ENCODE results near the gene KCNK1.

KCNK1 gene

DNA sequence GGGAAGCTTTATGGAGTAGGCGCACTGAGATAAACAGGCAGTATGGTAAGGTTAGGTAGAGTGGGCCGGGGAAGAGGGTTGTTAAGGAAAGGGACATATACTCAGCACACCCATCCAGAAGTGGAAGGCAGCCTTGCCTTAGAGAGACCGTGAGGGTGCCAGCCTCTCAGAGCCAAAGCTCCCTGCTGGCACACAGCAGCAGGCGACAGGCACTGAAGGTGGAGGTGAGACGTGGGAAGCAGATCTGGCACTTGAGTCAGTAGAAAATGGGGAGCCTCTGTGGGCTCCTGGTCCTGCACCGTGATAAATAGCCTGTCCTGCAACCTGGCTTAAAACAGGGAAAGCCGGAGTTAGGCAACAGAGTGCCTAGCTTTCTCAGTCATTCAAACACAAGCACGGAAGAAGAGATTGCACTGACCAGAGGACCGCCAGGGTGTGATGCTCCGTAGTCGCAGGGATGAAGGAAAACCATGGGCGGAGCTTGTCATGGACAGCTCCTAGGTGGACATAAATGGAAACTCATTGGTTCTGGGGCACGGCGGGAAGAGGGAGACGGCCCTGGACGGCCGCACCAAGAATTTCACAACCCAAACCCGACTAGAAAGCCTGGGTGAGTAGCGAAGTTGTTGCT is 15.5 kb downstream of the KCNK1 start:
- Mint-ChIP-seq H3K9me3 (no peaks in the 10 kb centered on the region), H3K4me3 (no peak overlapping the region), H3K4me1 (no peaks in the 10 kb centered on the region), H3K27me3 (peaks cover 19% of the 10 kb centered on the region), H3K36me3 (ENCODE audit: insufficient read depth) (no peaks in the 10 kb centered on the region), H3K27ac (ENCODE audit: low read depth) (no peak overlapping the region)
- no peak for DNase-seq (ENCODE audit: low spot score in 2 of 2)
- ATAC-seq (replicated peaks; ENCODE audit: extremely low read depth, poor library complexity, severe bottlenecking) = no peak

DNA sequence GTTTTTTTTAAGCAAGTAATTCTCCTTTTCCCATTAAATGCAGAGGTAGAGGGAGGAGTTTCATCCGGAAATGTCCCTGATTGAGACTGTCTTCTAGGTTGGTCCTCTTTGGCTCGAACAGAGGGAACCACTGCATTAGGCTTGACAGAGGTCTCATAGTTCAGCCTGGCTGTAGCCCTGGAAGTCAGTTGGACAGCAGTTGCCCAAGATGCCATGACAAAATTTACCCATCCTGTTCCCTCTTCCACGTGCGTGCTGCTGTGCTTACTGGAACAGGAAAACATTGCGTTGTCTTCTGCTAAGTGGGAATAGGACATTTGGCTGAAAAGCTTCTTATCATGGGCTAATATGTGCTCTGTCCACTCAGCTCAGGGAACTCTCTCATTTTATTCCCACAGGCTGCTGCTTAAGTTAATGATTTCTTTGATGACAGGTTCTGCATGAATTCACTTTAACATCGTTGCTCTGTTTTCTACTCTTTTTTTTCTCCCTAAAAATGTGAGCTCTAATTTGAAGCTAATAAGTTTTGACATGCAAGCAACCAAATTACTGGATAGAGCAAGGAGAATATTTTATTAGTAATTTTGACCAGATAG is 18.0 kb downstream of the KCNK1 start:
- H3K27ac Mint-ChIP-seq (ENCODE audit: low read depth) = no peak overlapping the region
- peaks cover 34% of the 10 kb centered on the region for H3K27me3 Mint-ChIP-seq
- no peak for DNase-seq (ENCODE audit: low spot score in 2 of 2)
- H3K9me3 Mint-ChIP-seq = peaks cover 8% of the 10 kb centered on the region
- H3K4me1 Mint-ChIP-seq = no peaks in the 10 kb centered on the region
- no peak overlapping the region for H3K4me3 Mint-ChIP-seq
- H3K36me3 Mint-ChIP-seq (ENCODE audit: insufficient read depth) = no peaks in the 10 kb centered on the region
- ATAC-seq (replicated peaks; ENCODE audit: extremely low read depth, poor library complexity, severe bottlenecking) = no peak

GRCh38 chr1:233632436-233632835 is 18.5 kb downstream of the KCNK1 start:
- ATAC-seq (replicated peaks; ENCODE audit: extremely low read depth, poor library complexity, severe bottlenecking) (no peak), DNase-seq (ENCODE audit: low spot score in 2 of 2) (no peak)
- no peaks in the 10 kb centered on the region for H3K36me3 Mint-ChIP-seq (ENCODE audit: insufficient read depth)
- no peak overlapping the region for H3K4me3 Mint-ChIP-seq
- H3K9me3 Mint-ChIP-seq = peaks cover 8% of the 10 kb centered on the region
- H3K27me3 Mint-ChIP-seq = peaks cover 36% of the 10 kb centered on the region
- no peak overlapping the region for H3K27ac Mint-ChIP-seq (ENCODE audit: low read depth)
- no peaks in the 10 kb centered on the region for H3K4me1 Mint-ChIP-seq

DNA sequence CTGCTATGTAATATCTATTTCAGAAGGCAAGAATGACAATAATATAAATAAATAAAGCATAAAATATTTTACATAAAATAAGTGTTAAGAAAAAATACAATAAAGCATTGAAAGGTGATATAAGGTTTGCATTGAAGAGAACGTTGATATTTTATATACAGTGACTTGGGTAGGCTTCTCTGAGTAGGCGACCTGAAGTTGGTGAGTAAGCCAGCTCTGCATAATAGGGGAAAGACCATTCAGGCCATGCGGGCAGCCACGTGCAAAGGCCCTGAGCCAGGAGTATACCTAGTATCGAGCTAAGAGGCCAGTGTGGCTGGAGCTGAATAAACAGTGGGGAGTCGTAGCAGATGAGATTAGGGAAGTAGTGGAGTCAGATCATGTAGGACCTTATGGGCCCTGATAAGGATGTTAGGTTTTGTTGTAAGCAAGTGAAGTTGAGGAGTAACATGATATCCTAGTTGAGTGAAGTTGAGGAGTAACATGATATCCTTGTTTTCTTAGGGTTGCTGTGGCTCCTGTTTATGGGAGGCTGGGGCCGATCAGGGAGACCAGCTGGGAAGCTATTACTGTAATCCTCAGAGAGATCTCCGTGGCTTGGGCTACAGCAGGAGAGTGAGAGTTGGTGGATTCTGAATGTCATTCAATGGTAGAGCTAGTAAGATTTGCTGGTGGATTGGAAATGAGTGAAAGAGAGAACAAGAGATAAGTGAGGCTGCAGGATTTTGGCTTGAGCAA is 22.0 kb downstream of the KCNK1 start:
- Mint-ChIP-seq H3K36me3 (ENCODE audit: insufficient read depth) (no peaks in the 10 kb centered on the region), H3K4me1 (no peaks in the 10 kb centered on the region), H3K27me3 (peaks cover 24% of the 10 kb centered on the region), H3K4me3 (no peak overlapping the region), H3K9me3 (peaks cover 8% of the 10 kb centered on the region), H3K27ac (ENCODE audit: low read depth) (no peak overlapping the region)
- DNase-seq (ENCODE audit: low spot score in 2 of 2) = no peak
- no peak for ATAC-seq (replicated peaks; ENCODE audit: extremely low read depth, poor library complexity, severe bottlenecking)

- ATAC-seq (replicated peaks; ENCODE audit: extremely low read depth, poor library complexity, severe bottlenecking) = no peak
- Mint-ChIP-seq H3K27ac (ENCODE audit: low read depth) (no peak overlapping the region), H3K4me3 (no peak overlapping the region), H3K4me1 (no peaks in the 10 kb centered on the region), H3K36me3 (ENCODE audit: insufficient read depth) (no peaks in the 10 kb centered on the region), H3K9me3 (peaks cover 8% of the 10 kb centered on the region), H3K27me3 (peaks cover 24% of the 10 kb centered on the region)
- no peak for DNase-seq (ENCODE audit: low spot score in 2 of 2)
Observed at GRCh38 chr1:233636503-233636877, 22.6 kb downstream of the KCNK1 start.

- no peaks in the 10 kb centered on the region for H3K36me3 Mint-ChIP-seq (ENCODE audit: insufficient read depth)
- peaks cover 17% of the 10 kb centered on the region for H3K27me3 Mint-ChIP-seq
- no peak overlapping the region for H3K27ac Mint-ChIP-seq (ENCODE audit: low read depth)
- no peak overlapping the region for H3K4me3 Mint-ChIP-seq
- H3K9me3 Mint-ChIP-seq = peaks cover 8% of the 10 kb centered on the region
- ATAC-seq (replicated peaks; ENCODE audit: extremely low read depth, poor library complexity, severe bottlenecking) = no peak
- no peak for DNase-seq (ENCODE audit: low spot score in 2 of 2)
- H3K4me1 Mint-ChIP-seq = no peaks in the 10 kb centered on the region
Observed at GRCh38 chr1:233638513-233638912, 24.6 kb downstream of the KCNK1 start.

DNA sequence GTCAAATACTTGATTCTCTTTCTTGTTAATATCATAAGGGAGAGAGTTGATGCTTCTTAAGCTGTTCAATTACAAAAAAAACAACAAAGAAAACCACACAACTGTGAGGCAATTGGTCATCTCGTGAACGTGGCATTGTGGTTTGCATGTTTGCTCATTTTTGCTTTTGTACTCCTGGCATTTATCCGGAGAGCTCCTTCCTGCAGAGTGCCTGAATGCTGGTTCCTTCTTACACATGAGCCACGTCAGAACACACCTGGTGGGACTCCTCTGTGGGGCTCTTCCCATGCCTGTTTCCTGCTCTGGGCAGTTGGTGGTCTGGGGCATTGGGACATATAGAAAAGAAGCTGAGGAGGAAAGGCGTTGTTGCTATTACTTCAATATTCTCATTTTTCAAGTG is 25.7 kb downstream of the KCNK1 start:
- ATAC-seq (replicated peaks; ENCODE audit: extremely low read depth, poor library complexity, severe bottlenecking) (no peak), DNase-seq (ENCODE audit: low spot score in 2 of 2) (no peak)
- Mint-ChIP-seq H3K4me1 (no peaks in the 10 kb centered on the region), H3K4me3 (no peak overlapping the region), H3K36me3 (ENCODE audit: insufficient read depth) (no peaks in the 10 kb centered on the region), H3K27ac (ENCODE audit: low read depth) (no peak overlapping the region), H3K9me3 (peaks cover 8% of the 10 kb centered on the region), H3K27me3 (peaks cover 24% of the 10 kb centered on the region)

DNA sequence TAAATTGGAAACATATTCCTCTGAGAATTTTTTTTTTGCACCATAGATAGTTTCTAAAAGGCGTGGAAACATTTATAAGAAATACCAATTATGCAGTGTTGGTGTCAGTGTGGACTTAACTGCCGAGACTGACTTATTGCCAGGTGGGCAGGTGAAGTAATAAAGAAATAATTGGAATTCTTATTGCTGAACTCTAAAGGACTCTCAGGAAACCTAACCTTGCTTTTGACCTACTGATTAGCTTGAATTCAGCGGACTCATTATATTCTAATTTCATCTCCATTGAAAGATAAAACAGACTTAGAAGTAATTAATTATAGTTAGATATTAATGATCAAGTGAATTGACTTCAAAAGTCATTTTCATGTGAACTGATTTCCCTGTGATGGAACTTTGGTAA is 26.3 kb downstream of the KCNK1 start:
- H3K4me1 Mint-ChIP-seq = no peaks in the 10 kb centered on the region
- ATAC-seq (replicated peaks; ENCODE audit: extremely low read depth, poor library complexity, severe bottlenecking) (no peak), DNase-seq (ENCODE audit: low spot score in 2 of 2) (no peak)
- no peaks in the 10 kb centered on the region for H3K36me3 Mint-ChIP-seq (ENCODE audit: insufficient read depth)
- no peak overlapping the region for H3K4me3 Mint-ChIP-seq
- peaks cover 8% of the 10 kb centered on the region for H3K9me3 Mint-ChIP-seq
- no peak overlapping the region for H3K27ac Mint-ChIP-seq (ENCODE audit: low read depth)
- peaks cover 27% of the 10 kb centered on the region for H3K27me3 Mint-ChIP-seq

GRCh38 chr1:233641029-233641428 is 27.1 kb downstream of the KCNK1 start:
- Mint-ChIP-seq H3K9me3 (peaks cover 7% of the 10 kb centered on the region), H3K4me1 (no peaks in the 10 kb centered on the region), H3K27me3 (peaks cover 21% of the 10 kb centered on the region), H3K27ac (ENCODE audit: low read depth) (no peak overlapping the region), H3K4me3 (no peak overlapping the region), H3K36me3 (ENCODE audit: insufficient read depth) (no peaks in the 10 kb centered on the region)
- DNase-seq (ENCODE audit: low spot score in 2 of 2) (no peak), ATAC-seq (replicated peaks; ENCODE audit: extremely low read depth, poor library complexity, severe bottlenecking) (no peak)

DNA sequence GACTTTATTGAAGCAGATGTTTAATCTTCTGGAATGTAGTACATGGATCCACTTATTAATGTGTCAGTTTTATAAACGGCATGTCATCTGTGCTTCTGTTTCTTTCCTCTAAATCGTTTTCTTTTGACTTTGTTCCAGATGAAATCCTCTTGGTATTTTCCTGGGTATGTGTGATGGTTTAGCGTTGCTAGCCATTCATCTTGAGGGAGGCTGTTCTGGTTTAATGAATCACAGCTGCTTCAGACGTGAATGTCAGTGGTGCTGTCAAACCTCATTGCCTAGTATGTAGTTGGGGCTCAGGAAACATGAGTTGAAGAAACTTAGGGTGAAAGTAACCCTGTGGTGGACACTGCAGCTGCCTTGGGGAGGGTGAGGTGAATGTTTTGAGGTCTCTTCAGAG is 33.2 kb downstream of the KCNK1 start:
- H3K36me3 Mint-ChIP-seq (ENCODE audit: insufficient read depth) = no peaks in the 10 kb centered on the region

DNA sequence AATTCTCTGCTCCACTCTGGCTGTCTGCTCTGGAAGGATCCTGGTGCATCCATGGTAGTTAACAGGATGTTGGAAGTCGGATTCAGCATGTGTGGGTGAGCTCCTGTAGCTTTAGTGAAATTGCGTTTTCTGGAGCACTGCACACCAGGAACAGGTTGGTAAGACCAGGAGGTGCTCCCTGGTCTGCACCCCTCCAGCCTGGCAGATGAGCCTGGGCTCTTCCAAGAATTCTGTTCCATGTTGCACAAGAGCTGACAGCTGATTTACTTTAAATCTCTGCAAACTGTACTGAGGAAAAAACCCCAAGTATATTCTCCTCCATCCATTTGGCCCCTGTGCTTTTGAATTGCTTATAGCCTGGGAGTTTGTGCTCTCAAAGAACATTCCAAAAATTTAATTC is 33.7 kb downstream of the KCNK1 start:
- H3K36me3 Mint-ChIP-seq (ENCODE audit: insufficient read depth) = no peaks in the 10 kb centered on the region
- no peak overlapping the region for H3K27ac Mint-ChIP-seq (ENCODE audit: low read depth)
- H3K4me3 Mint-ChIP-seq = no peak overlapping the region
- peaks cover 20% of the 10 kb centered on the region for H3K27me3 Mint-ChIP-seq
- no peak for DNase-seq (ENCODE audit: low spot score in 2 of 2)
- no peak for ATAC-seq (replicated peaks; ENCODE audit: extremely low read depth, poor library complexity, severe bottlenecking)
- no peaks in the 10 kb centered on the region for H3K4me1 Mint-ChIP-seq
- no peaks in the 10 kb centered on the region for H3K9me3 Mint-ChIP-seq

More for the DNA sequence above, 33.2 kb downstream of the KCNK1 start:
- Mint-ChIP-seq H3K4me1 (no peaks in the 10 kb centered on the region), H3K27ac (ENCODE audit: low read depth) (no peak overlapping the region), H3K27me3 (peaks cover 14% of the 10 kb centered on the region), H3K4me3 (no peak overlapping the region), H3K9me3 (no peaks in the 10 kb centered on the region)
- DNase-seq (ENCODE audit: low spot score in 2 of 2) (no peak), ATAC-seq (replicated peaks; ENCODE audit: extremely low read depth, poor library complexity, severe bottlenecking) (no peak)

DNA sequence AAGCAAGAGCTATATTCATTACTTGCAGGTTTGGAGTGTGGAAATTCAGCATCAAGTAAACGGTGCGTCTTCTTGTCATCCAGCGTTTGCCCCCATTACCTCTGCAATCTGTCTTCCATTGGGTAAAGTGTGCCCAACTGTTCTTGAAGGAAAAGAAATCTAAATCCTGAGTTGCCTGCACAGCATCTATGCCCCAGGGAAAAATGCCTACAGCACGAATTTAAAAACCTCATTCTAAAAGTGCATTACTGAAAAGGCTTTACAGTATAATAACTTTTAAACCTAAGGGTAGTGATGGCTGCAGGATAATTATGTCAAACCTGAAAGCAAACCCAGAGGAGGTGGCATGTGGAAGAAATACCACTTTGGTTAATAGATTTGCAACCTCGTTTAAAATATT is 37.2 kb downstream of the KCNK1 start:
- Mint-ChIP-seq H3K4me3 (no peak overlapping the region), H3K4me1 (no peaks in the 10 kb centered on the region), H3K36me3 (ENCODE audit: insufficient read depth) (no peaks in the 10 kb centered on the region), H3K27me3 (peaks cover 35% of the 10 kb centered on the region), H3K9me3 (no peaks in the 10 kb centered on the region), H3K27ac (ENCODE audit: low read depth) (no peak overlapping the region)
- no peak for DNase-seq (ENCODE audit: low spot score in 2 of 2)
- ATAC-seq (replicated peaks; ENCODE audit: extremely low read depth, poor library complexity, severe bottlenecking) = no peak

DNA sequence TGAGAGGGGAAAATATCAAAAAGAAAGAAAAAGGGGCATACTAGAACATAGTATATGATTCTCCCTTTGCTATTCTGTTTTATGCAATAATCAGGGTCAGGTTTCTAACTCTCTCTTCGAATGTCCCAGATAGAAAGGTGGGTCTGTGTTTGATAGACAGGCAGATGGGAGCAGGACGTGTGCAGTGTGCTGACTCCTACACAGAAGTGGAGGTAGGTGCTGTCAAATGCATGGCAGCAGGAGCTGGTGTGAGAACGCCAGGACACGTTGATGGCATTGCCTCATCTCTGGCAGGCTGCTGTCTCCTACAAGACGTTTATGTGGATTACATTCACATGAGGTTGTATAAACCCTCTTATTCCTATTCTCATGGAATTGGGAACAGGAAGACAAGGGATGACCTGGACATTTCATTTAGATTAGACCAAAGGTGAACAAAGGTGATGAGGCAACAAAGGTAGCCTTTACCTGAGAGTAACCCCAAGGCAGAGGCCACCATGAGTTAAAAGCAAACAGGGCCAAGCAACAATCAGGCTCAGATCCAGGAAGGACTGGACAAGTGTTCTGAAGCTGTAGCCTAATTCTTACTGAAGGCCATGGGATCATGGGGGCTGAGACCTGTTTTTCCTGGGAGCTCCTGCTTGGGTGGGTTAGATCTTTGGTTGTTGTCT is 37.8 kb downstream of the KCNK1 start:
- ATAC-seq (replicated peaks; ENCODE audit: extremely low read depth, poor library complexity, severe bottlenecking) = no peak

More for the DNA sequence above, 37.8 kb downstream of the KCNK1 start:
- no peaks in the 10 kb centered on the region for H3K4me1 Mint-ChIP-seq
- no peaks in the 10 kb centered on the region for H3K9me3 Mint-ChIP-seq
- DNase-seq (ENCODE audit: low spot score in 2 of 2) = no peak
- H3K27me3 Mint-ChIP-seq = peaks cover 41% of the 10 kb centered on the region
- H3K36me3 Mint-ChIP-seq (ENCODE audit: insufficient read depth) = no peaks in the 10 kb centered on the region
- no peak overlapping the region for H3K27ac Mint-ChIP-seq (ENCODE audit: low read depth)
- H3K4me3 Mint-ChIP-seq = no peak overlapping the region
